MV-4-11 (cell line): Measurements from ENCODE around the gene RASA2.

Source experiments
- DNase-seq: peaks from one replicate; lab custom pipeline; 2025; lab: John Stamatoyannopoulos, UW

The RASA2 gene

DNA sequence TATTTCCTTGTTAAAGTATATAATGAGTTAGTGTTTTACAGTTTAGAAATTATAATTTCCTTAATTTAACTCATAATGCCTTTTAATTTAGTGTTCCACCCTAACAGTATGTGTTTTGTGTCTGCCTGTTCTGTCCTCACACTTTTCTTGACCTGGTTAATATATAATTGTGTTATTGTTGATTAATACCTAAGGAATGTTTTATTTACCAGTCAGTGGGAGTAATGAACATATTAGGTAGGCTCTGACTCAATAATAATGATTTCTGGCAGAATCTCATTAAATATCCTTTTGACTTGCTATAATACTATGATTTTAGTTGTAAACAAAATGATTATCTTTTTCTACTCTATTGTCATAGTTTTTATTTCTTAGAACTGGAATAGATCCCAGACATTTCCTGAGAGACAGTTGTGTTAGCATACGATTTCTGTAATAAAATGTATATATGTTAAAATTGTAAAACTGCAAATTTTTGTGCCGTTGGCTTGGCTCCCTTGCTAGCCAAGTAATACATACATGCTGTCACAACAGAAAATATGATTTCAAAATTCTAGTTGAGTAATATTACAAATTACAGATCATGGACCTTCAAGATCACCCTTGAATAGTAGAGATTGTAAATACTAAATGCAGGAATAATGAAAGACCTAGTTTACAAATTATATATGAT, 51.9 kb downstream of the RASA2 start:
- no peak for DNase-seq

DNA sequence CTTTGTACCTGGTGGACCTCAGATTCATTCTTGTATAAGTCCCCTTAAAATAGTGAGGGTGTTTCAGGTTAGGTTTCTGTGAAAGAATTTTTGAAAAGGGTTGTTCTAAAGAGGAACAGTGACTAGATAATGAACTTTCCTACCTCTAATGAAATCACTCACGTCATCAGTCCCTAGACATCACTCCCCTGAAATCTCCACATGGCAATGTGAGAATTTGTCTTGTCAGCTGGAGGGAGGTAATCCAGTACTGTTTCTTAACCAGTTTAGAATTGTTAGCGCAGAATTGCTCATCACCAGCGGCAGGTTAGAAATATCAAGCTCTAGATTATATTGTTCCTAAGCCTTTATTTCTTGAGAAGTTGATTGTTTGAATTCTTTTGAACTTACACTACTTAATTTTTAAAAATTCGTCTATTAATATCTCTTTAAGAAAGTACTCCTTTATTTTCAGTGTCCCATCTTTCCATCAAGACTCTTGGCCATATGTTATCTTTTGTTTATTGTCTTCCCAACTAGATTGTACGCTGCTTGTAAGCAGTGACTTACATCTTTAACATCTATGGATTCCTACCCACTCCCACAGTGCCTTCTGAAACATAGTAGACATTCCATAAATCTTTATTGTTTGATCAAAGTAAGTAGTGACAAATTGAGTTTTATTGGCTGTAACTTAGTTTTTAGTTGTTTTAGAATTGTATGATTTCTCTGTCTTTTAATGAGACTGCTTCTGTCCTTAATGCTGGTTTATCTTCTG, 52.8 kb downstream of the RASA2 start:
- no peak for DNase-seq

DNA sequence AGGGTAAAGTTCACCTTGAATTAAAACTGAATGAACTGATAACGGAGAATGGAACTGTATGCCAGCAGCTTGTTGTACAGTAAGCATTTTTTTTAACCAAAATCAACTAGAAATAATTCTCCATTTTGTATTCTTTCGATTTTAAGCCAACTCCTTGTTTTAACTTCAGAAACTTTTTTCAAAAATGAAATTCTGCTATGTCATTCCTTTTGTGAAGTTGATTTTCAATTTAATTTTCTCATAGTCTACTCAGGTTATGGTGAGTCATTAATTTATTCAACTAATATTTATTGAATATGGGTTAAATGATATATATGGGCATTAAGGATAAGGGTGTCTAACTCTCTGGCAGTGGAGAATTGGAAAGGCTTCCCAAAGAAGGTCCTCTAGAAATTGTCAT, 53.7 kb downstream of the RASA2 start:
- no peak for DNase-seq

DNA sequence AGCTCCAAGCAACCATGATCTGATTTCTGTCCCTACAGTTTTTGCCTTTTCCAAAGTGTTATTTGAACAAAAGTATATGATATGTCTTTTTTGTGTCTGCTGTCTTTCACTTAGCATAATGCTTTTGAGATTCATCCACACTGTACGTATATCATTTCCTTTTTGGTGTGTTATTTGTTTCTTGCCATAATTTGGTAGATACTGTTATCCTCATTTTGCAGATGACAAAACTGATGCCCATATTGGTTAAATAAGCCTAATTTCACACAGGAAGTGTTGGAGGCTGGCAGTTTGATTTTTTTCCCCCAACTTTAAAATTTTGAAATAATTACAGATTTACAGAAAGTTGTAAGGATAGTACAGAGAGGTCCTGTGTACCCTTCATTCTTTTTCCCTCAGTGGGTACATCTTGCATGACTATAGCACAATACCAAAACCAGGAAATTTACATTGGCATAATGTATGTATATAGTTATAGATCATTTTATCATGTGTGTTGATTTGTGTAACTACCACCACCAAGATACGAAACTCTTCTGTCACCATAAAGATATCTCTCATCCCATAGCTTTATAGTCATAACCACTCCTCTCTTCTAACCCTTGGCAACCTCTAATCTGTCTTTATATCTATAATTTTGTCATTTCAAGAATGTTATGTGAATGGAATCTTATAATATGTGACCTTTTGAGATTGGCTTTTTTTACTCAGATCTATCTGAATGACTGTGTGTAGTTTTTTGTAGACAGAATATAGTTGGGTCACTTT, 55.6 kb downstream of the RASA2 start:
- no peak for DNase-seq

DNA sequence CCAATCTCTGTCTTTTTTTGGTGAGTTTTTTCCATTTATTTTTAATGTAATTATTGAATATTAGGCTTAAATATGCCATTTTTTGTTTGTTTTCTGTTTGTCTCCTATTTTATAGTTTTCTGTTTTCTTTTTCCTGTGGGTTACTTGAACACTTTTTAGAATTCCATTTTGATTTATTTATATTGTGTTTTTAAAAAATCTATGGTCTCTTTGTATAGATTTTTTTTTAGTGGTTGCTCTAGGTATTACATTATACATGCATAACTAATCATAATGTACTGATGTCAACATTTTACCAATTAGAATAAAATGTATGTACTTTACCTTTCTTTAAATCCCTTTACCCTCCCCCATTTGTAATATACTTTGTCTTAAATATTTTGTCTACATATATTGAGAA, 56.2 kb downstream of the RASA2 start:
- no peak for DNase-seq

DNA sequence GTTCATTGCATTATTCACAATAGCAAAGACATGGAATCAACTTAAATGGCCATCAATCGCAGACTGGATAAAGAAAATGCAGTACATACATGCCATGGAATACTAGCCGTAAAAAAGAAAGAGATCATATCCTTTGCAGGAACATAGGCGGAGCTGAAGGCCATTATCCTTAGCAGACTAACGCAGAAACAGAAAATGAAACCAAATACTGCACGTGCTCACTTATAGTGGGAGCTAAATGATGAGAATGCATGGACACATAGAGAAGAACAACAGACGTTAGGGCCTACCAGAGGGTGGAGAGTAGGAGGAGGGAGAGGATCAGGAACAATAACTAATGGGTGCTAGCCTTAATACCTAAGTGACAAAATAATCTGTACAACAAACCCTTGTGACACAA, 57.9 kb downstream of the RASA2 start:
- peak; percentile 4 for DNase-seq

DNA sequence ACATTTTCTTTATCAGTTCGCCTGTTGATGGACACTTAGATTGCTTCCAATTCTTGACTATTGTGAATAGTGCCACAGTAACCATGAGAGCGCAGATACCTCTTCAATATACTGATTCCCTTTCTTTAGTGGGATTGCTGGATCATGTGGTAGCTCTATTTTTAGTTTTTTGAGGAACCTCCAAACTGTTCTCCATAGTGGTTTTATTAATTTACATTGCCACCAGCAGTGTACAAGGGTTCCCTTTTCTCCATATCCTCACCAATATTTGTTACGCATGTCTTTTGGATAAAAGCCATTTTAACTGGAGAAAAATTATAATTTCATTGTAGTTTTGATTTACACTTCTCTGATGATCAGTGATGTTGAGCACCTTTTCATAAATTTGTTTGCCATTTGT, 59.3 kb downstream of the RASA2 start:
- peak; percentile 7 for DNase-seq

DNA sequence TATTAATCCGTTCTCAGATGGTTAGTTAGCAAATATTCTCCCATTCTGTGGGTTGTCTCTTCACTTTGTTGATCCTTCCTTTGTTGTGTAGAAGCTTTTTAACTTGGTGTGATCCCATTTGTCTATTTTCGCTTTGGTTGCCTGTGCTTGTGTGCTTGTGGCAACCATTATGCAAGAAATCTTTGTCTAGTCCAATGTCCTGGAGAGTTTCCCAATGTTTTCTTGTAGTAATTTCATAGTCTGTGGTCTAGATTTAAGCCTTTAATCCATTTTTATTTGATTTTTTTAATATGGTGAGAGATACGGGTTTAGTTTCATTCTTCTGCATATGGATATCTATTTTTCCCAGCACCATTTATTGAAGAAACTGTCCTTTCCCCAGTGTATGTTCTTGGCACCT, 59.8 kb downstream of the RASA2 start:
- DNase-seq = no peak

DNA sequence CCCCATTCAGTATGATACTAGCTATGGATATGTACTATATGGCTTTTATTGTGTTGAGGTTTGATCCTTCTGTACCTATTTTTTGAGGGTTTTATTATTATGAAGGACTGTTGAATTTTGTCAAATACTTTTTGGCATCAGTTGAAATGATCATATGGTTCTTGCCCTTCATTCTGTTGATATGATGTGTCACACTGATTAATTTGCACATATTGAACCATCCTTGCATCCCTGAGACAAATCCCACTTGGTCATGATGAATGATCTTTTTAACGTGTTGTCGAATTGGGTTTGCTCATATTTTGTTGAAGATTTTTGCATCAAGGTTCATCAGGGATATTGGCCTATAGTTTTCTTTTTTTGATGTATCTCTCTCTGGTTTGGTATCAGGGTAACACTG, 61.0 kb downstream of the RASA2 start:
- no peak for DNase-seq

DNA sequence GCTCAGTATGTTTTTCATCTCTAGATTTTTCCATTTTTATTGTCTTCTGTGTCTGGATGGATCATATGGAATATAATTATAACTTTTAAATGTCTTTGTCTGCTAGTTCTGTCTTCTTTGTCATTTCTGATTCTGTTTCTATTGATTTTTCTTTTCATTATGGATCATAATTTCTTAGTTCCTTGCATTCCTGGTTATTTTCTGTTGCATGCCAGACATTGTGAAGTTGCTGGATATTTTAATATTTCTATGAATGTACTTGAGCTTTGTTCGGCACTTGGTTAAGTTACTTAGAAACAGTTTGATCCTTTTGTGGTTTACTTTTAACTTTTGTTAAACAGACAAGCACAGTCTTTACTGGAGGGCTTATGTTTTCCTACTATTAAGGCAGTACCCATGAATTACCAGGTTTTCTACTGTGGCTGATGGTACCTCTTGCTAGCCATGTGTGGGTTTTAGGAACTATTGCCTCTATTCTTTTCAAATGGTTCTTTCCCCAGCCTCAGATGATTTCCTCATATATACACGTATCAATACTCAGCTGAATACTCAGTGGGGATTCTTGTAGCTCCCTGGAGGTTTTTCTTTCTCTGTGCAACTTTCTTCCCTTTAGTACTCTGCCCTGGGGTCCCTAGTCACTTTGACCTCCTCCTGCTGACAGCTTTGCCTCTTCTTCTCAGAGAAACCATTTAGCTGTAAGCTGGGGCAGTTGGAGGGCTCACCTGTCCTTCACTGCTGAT, 64.3 kb downstream of the RASA2 start:
- DNase-seq = no peak

DNA sequence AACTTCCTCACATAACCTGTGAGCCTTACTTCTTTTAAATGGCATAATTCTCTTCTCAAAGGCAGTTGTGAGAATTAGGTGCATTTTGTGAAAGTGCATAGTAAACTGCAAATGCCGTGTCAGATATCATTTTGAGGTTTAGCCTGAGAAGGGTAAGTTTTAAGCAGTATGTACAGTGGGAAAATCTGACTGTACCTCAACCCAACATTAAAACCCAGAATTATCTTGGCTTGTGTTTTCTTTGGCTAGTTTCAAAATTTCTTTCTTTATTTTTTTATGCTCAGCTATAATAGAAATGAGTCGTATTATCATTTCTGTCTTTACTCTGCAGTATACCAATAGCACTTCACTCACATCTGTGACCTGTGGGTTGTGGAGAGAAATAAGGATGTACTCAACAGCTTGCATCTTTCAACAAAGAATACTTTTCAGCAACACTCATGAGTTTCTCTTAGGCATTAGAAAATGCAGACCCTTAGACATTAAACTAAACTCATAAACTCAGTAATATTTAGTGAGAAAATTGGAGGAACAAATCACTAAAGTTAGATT, 65.7 kb downstream of the RASA2 start:
- no peak for DNase-seq

DNA sequence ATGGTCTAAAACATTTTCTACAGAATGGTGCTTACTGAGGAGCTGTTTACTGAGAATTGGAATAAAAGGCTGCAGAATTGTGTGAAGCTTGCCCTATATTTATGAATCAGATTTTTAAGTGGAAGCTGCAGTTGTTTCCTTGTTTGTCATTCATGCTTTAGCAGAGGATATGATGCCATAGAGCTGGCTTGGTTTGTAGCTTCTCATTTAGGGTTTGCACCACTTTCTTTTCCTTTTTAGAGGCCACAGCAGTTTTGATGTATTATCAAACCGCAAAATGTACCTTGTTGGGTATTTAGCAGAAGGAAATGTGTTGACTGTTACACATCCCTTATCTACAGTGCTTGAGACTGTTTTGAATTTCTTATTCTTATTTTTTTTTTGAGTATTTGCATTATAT, 66.2 kb downstream of the RASA2 start:
- peak; percentile 76 for DNase-seq

DNA sequence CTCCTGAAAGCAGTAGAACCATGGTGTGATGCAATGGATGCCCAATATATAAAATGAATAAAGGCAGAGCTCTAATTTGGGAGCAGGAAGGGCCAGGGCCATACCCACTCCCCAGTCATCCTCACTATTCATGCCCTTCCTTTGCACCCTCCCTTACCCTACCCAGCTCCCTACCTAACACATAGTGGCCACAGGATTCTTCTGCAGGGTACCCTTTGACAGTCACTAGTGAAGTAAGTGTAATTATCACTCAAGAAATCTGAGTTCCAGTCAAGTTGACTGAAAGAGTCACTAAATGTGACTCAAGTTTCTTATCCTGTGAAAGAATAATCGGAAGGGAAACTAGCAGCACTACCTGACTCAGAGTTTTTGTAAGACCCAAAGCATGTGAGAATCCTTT, 69.2 kb downstream of the RASA2 start:
- no peak for DNase-seq

DNA sequence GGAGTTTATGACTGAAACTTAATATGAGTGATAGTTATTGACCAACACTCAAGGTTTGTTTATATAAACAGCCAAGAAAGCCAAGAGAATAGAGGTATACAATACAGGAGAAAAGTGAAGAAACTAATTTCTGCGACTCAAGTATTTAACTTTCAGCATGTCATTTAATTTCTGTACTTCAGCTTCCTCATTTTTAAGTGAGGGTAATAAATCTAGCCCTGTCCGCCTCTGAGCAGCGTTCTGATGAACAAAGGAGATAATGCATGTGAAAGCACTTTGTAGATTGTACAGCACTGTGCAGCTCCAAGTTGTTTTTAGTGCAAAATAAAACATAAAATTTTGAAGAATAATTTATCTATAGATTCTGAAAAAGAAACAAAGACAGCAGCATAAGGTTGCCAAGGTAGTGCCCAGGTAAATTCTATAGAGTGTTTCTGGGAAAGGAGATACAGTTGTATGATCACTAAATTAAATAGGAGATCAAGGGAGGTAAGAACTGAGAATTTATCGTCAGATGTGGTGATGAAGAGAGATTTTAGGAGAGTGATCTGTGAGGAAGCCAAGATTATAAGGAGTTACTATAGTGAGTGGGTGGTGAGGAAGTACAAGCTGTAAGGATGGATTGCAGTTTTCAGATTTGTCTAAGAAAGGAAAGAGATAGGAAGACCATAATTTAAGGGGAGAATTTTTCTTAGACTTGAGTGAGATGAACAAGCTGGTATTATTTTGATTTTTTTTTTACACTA, 71.3 kb downstream of the RASA2 start:
- DNase-seq = peak; percentile 75

DNA sequence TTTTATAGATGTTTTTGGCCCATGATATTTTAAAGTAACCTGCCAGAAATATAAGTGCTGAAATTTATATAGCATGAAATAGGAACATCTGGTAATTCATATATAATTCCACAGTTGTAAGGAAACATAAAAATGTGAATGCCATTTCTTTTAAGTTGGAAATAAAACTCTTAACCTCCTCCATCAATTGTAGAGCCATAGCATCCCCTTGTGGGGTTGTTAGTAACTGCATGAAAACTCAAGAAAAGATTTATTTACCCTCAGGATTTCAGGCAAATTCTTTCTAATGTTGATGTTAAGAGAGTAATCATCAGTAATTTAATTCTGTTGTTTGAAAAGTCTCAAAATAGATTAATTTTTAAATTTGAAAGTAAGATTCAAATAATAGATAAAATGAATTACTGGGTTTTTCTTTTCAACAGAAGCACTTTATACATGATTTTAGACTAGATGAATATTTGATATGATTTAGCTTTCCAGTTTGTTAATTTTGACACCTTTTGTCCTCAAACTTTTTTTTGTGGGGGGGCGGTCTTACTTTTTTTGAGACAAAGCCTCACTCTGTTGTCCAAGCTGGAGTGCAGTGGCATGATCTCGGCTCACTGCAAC, 74.7 kb downstream of the RASA2 start:
- peak; percentile 55 for DNase-seq

DNA sequence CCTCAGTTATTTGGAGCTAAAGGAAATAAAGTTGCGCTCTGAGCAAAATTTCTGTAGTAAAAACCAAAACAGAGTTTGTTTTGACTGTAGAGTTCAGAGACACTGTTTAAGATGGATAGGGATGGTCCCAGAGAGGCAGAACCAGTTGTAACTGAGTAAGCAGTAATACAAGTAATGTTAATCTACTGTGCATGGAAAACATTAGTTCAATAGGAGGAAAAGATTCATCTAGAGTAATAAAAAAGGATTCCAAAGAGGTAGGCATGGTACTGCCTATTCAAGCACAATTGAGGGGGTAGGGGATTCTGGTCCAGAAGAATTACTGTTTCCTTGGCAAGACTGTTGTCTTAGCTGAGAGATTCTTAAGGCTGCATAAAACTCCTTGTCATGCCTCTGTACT, 77.4 kb downstream of the RASA2 start:
- DNase-seq = no peak

DNA sequence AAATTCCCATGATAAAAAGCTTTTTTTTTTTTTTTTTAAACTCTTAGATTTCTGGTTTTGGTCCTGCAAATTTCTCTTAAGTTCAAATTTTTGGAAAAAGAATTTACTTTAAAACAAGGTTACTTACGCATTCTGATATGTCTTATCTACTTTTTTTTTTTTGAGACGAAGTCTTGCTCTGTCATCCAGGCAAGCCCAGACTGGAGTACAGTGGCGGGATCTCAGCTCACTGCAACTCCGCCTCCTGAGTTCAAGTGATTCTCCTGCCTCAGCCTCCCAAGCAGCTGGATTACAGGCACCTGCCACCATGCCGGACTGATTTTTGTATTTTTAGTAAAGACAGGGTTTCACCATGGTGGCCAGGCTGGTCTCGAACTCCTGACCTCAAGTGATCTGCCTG, 83.2 kb downstream of the RASA2 start:
- DNase-seq = no peak

DNA sequence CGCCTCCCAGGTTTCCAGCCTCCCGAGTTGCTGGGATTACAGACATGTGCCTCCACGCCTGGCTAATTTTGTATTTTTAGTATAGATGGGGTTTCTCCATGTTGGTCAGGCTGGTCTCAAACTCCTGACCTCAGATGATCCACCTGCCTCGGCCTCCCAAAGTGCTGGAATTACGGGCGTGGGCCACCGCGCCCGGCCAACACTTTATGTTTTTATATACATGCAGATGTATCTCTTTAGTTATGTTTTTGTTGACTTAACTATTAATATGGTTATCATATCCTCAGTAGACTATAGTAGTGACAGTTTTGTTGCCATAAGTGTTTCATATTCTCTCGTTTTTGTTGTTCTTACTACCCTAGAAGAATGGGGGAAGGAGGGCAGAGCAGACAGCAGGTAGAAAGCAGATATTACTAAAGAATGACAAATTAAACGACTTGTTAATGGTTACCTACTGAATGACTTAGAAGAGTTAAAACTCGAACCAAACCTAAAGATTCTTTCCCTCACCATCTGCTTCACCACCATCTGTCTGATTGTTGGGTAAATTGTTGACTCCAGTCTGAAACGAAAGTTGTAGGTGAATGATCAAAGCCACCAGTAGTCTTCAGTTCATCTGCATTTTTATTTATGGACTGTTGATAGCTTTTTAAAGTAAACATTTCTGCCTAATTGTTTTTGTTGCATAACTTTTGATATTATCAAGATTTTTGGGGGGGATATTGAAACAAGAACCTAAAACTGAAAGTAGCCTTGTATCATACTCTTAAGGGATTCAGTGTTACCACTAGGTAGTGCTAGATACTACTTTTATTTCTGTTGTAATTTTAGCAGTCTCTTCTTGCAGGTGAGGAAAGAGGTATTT, 89.3 kb downstream of the RASA2 start:
- DNase-seq = peak; percentile 39

DNA sequence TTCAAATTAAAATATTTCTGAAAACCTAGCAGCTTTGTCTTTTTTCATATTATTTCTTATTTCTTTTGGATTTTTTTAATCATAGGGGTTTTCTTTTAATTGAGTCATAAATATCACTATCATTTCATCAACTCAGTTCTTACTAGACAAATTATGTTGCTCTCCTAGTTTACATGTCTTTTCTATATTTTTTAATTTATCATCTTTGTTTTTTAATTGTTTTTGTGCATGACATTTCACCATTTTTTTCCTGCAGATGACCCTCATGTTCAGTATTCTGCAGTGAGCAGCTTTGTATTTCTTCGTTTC, 89.9 kb downstream of the RASA2 start:
- DNase-seq = no peak
